ENCODE data around the gene INPP4B.

The INPP4B gene

GRCh38 chr4:142721187-142721586, 124.9 kb downstream of the INPP4B start:
- Histone ChIP-seq H3K36me3 (ENCODE audit: insufficient read depth, low read length) (no peaks in the 10 kb centered on the region), H3K4me3 (ENCODE audit: low read length) (no peak overlapping the region), H3K27me3 (ENCODE audit: control insufficient read depth, insufficient read depth, low read length) (no peaks in the 10 kb centered on the region), H3K4me1 (ENCODE audit: control insufficient read depth, insufficient read depth, low read length) (peaks cover 13% of the 10 kb centered on the region), H3K9ac (ENCODE audit: low read depth, low read length) (no peak overlapping the region), H3K9me3 (replicated peaks; ENCODE audit: low read length) (no peaks in the 10 kb centered on the region), H3K4me2 (ENCODE audit: low read length) (peak overlapping the region; percentile 11)

DNA sequence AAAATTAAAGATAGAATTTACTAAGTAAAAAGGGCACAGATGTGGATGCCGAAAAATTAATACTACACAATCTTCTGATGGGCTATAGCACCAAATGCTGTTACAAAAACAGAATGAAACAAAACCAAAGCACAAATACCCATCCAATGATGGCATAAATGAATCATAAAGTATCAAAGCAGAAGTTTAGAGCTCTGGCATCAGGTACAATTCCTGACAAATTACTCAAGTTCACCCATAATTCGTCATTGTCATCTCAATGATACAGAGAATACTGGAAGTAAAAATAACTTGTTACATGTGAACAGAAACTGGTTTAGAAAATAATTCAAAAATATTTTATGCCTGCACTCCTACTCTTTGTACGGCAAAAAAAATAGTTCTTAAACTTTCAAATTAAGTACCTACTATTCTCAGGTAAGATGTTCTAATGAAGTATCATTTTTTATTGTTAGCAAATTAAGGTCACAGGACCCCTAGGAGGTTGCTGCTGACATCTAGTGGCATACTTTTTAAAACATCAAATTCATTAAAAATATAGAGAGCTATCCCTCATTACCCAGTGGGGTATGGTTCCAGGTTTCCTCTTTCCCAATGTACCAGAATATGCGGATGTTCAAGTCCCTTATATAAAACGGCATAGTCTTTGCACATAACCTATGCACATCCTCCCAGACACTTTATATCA, 126.1 kb downstream of the INPP4B start:
- Histone ChIP-seq H3K27me3 (ENCODE audit: control insufficient read depth, insufficient read depth, low read length) (no peaks in the 10 kb centered on the region), H3K9ac (ENCODE audit: low read depth, low read length) (no peak overlapping the region), H3K9me3 (replicated peaks; ENCODE audit: low read length) (no peaks in the 10 kb centered on the region), H3K4me3 (ENCODE audit: low read length) (no peak overlapping the region), H3K4me1 (ENCODE audit: control insufficient read depth, insufficient read depth, low read length) (peaks cover 13% of the 10 kb centered on the region), H3K4me2 (ENCODE audit: low read length) (peak overlapping the region; percentile 10), H3K36me3 (ENCODE audit: insufficient read depth, low read length) (no peaks in the 10 kb centered on the region)

- no peak overlapping the region for H3K4me2 ChIP-seq (ENCODE audit: low read length)
- H3K36me3 ChIP-seq (ENCODE audit: insufficient read depth, low read length) = no peaks in the 10 kb centered on the region
- no peaks in the 10 kb centered on the region for H3K9me3 ChIP-seq (replicated peaks; ENCODE audit: low read length)
- peaks cover 13% of the 10 kb centered on the region for H3K4me1 ChIP-seq (ENCODE audit: control insufficient read depth, insufficient read depth, low read length)
- H3K9ac ChIP-seq (ENCODE audit: low read depth, low read length) = no peak overlapping the region
- no peak overlapping the region for H3K4me3 ChIP-seq (ENCODE audit: low read length)
- H3K27me3 ChIP-seq (ENCODE audit: control insufficient read depth, insufficient read depth, low read length) = no peaks in the 10 kb centered on the region
Observed at GRCh38 chr4:142718981-142719380, 127.1 kb downstream of the INPP4B start.

DNA sequence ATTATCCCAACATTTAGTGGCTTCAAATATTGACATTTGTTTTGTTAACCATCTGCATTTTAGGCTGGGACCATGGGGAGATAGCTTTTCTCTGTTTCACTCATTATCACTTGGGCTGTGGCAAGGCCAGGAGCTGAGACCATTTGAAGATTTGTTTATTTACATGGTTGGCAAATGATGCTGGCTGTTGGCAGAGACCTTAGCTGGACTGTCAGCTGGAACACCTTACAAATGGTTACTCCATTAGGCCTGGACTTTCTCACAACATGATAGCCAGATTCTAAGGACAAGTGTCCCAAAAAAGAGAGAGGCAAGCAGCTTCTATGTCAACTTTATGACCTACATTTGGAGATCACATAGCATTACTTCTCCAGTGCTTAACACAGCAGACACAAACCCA, 130.4 kb downstream of the INPP4B start:
- Histone ChIP-seq H3K36me3 (ENCODE audit: insufficient read depth, low read length) (no peaks in the 10 kb centered on the region), H3K9me3 (replicated peaks; ENCODE audit: low read length) (no peaks in the 10 kb centered on the region), H3K4me2 (ENCODE audit: low read length) (no peak overlapping the region), H3K9ac (ENCODE audit: low read depth, low read length) (no peak overlapping the region), H3K4me1 (ENCODE audit: control insufficient read depth, insufficient read depth, low read length) (peaks cover 7% of the 10 kb centered on the region), H3K4me3 (ENCODE audit: low read length) (no peak overlapping the region), H3K27me3 (ENCODE audit: control insufficient read depth, insufficient read depth, low read length) (no peaks in the 10 kb centered on the region)

DNA sequence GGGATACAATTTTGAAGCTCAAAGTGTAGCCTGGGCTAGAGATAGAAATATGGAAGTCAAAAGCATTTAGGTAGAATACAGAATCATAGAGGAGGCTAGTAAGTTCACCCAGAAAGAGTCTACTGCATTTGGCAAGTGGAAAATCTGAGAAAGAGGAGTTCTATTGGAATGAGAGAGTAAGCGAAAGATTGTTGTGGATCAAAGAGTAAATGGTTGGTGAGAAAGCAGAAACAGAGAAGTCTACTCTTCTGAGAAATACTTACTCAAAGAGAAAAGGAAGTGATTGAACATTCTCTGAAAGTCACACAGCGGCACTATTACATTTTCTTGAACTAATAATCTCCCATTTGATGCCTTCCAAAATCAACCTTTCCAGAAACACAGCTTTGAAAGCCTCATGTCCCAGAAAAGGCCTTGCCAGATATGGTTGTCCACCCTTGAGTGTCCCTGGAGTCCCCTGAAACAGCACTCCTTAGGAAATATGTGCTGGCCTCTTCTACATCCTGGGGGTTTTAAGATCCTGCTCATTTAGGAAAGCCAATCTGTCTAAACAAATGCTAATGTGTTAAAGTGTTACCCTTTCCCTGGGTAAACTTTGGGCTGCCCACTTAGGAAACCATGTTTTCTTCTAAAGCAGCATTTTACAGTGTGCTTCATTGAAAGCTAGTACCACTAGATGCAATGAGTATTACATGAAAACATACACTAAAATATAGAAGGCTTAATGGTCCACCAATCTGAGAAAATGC, 132.6 kb downstream of the INPP4B start:
- H3K36me3 ChIP-seq (ENCODE audit: insufficient read depth, low read length) = no peaks in the 10 kb centered on the region
- no peaks in the 10 kb centered on the region for H3K9me3 ChIP-seq (replicated peaks; ENCODE audit: low read length)
- H3K4me2 ChIP-seq (ENCODE audit: low read length) = no peak overlapping the region
- no peak overlapping the region for H3K4me3 ChIP-seq (ENCODE audit: low read length)
- no peaks in the 10 kb centered on the region for H3K4me1 ChIP-seq (ENCODE audit: control insufficient read depth, insufficient read depth, low read length)
- no peaks in the 10 kb centered on the region for H3K27me3 ChIP-seq (ENCODE audit: control insufficient read depth, insufficient read depth, low read length)
- no peak overlapping the region for H3K9ac ChIP-seq (ENCODE audit: low read depth, low read length)

GRCh38 chr4:142708231-142708630, 137.9 kb downstream of the INPP4B start:
- Histone ChIP-seq H3K4me1 (ENCODE audit: control insufficient read depth, insufficient read depth, low read length) (no peaks in the 10 kb centered on the region), H3K4me3 (ENCODE audit: low read length) (no peak overlapping the region), H3K9ac (ENCODE audit: low read depth, low read length) (no peak overlapping the region), H3K4me2 (ENCODE audit: low read length) (no peak overlapping the region), H3K27me3 (ENCODE audit: control insufficient read depth, insufficient read depth, low read length) (no peaks in the 10 kb centered on the region), H3K36me3 (ENCODE audit: insufficient read depth, low read length) (no peaks in the 10 kb centered on the region), H3K9me3 (replicated peaks; ENCODE audit: low read length) (no peaks in the 10 kb centered on the region)

GRCh38 chr4:142707401-142707800, 138.7 kb downstream of the INPP4B start:
- no peaks in the 10 kb centered on the region for H3K4me1 ChIP-seq (ENCODE audit: control insufficient read depth, insufficient read depth, low read length)
- H3K4me3 ChIP-seq (ENCODE audit: low read length) = no peak overlapping the region
- no peak overlapping the region for H3K4me2 ChIP-seq (ENCODE audit: low read length)
- H3K27me3 ChIP-seq (ENCODE audit: control insufficient read depth, insufficient read depth, low read length) = no peaks in the 10 kb centered on the region
- H3K36me3 ChIP-seq (ENCODE audit: insufficient read depth, low read length) = no peaks in the 10 kb centered on the region
- H3K9ac ChIP-seq (ENCODE audit: low read depth, low read length) = no peak overlapping the region
- no peaks in the 10 kb centered on the region for H3K9me3 ChIP-seq (replicated peaks; ENCODE audit: low read length)

GRCh38 chr4:142706381-142706780, 139.7 kb downstream of the INPP4B start:
- H3K9me3 ChIP-seq (replicated peaks; ENCODE audit: low read length) = no peaks in the 10 kb centered on the region
- no peak overlapping the region for H3K9ac ChIP-seq (ENCODE audit: low read depth, low read length)
- H3K36me3 ChIP-seq (ENCODE audit: insufficient read depth, low read length) = no peaks in the 10 kb centered on the region
- no peaks in the 10 kb centered on the region for H3K27me3 ChIP-seq (ENCODE audit: control insufficient read depth, insufficient read depth, low read length)
- no peaks in the 10 kb centered on the region for H3K4me1 ChIP-seq (ENCODE audit: control insufficient read depth, insufficient read depth, low read length)
- H3K4me2 ChIP-seq (ENCODE audit: low read length) = no peak overlapping the region
- no peak overlapping the region for H3K4me3 ChIP-seq (ENCODE audit: low read length)

DNA sequence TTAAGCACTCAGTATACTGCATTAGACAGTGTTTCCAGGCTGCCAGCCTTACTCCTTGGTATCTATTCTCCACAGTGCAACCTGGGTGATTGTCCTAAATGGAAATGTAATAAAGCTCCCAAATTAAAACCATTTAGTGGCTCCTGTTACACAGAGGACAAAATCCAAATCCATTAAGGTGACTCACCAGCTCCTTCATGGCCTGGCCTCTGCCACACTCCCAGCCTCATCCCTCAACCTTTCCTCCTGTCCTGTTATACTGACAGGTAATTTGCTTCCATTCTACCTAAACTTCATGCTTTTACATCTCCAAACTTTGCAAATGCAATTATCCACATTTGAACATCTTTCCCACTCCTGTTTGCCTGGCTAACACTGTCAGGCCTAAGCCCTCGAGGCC, 140.3 kb downstream of the INPP4B start:
- Histone ChIP-seq H3K9me3 (replicated peaks; ENCODE audit: low read length) (no peaks in the 10 kb centered on the region), H3K4me2 (ENCODE audit: low read length) (no peak overlapping the region), H3K4me1 (ENCODE audit: control insufficient read depth, insufficient read depth, low read length) (no peaks in the 10 kb centered on the region), H3K36me3 (ENCODE audit: insufficient read depth, low read length) (no peaks in the 10 kb centered on the region), H3K27me3 (ENCODE audit: control insufficient read depth, insufficient read depth, low read length) (no peaks in the 10 kb centered on the region), H3K4me3 (ENCODE audit: low read length) (no peak overlapping the region), H3K9ac (ENCODE audit: low read depth, low read length) (no peak overlapping the region)

- Histone ChIP-seq H3K27me3 (ENCODE audit: control insufficient read depth, insufficient read depth, low read length) (no peaks in the 10 kb centered on the region), H3K4me3 (ENCODE audit: low read length) (no peak overlapping the region), H3K36me3 (ENCODE audit: insufficient read depth, low read length) (no peaks in the 10 kb centered on the region), H3K4me2 (ENCODE audit: low read length) (no peak overlapping the region), H3K4me1 (ENCODE audit: control insufficient read depth, insufficient read depth, low read length) (no peaks in the 10 kb centered on the region), H3K9ac (ENCODE audit: low read depth, low read length) (no peak overlapping the region), H3K9me3 (replicated peaks; ENCODE audit: low read length) (no peaks in the 10 kb centered on the region)
Observed at GRCh38 chr4:142703694-142704309, 142.3 kb downstream of the INPP4B start.

DNA sequence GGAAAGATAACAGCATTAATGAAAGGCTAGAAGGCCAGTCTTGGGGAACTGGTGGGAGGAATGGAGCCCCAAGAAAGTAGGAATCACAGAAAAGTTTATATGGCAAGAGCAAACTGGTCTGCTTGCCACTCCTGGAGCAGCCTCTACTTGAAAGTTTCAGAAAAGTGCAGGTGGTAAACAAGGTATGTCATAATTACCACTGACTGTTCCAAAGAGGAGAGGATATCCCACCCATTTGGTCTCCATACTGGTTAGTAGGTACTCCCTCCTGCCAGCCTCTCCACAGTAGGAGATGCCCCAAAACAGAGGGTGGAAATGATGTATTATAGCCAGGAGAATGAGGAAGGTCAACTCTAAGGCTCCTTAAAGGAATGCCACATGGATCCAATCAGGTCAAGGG, 145.1 kb downstream of the INPP4B start:
- no peaks in the 10 kb centered on the region for H3K4me1 ChIP-seq (ENCODE audit: control insufficient read depth, insufficient read depth, low read length)
- no peaks in the 10 kb centered on the region for H3K9me3 ChIP-seq (replicated peaks; ENCODE audit: low read length)
- H3K4me3 ChIP-seq (ENCODE audit: low read length) = no peak overlapping the region
- no peaks in the 10 kb centered on the region for H3K36me3 ChIP-seq (ENCODE audit: insufficient read depth, low read length)
- H3K27me3 ChIP-seq (ENCODE audit: control insufficient read depth, insufficient read depth, low read length) = no peaks in the 10 kb centered on the region
- no peak overlapping the region for H3K9ac ChIP-seq (ENCODE audit: low read depth, low read length)
- H3K4me2 ChIP-seq (ENCODE audit: low read length) = no peak overlapping the region
